Measurements from ENCODE around the gene AAGAB.

The AAGAB gene

GRCh38 chr15:67281714-67282113, 27.3 kb upstream of the AAGAB start:
- Histone ChIP-seq H2AFZ (ENCODE audit: low read length) (no peak overlapping the region), H3K27ac (ENCODE audit: low read length) (no peak overlapping the region), H3K9me3 (replicated peaks; ENCODE audit: insufficient read depth, low read length) (no peaks in the 10 kb centered on the region), H3K9ac (ENCODE audit: low read length) (no peak overlapping the region), H3K4me2 (ENCODE audit: low read depth, low read length) (no peak overlapping the region), H3K27me3 (replicated peaks; ENCODE audit: insufficient read depth, low read length) (no peaks in the 10 kb centered on the region), H3F3A (ENCODE audit: insufficient read depth, low read length) (no peaks in the 10 kb centered on the region), H3K79me2 (ENCODE audit: low read length) (no peaks in the 10 kb centered on the region), H3K4me1 (ENCODE audit: low read length) (no peaks in the 10 kb centered on the region), H3K4me3 (ENCODE audit: low read length) (no peak overlapping the region), H3K36me3 (replicated peaks; ENCODE audit: insufficient read depth, low read length) (no peaks in the 10 kb centered on the region), H3K9me2 (replicated peaks; ENCODE audit: insufficient read depth, low read length) (no peaks in the 10 kb centered on the region), H4K20me1 (ENCODE audit: insufficient read depth, low read length) (no peaks in the 10 kb centered on the region)
- TF ChIP-seq, protein P1, sequence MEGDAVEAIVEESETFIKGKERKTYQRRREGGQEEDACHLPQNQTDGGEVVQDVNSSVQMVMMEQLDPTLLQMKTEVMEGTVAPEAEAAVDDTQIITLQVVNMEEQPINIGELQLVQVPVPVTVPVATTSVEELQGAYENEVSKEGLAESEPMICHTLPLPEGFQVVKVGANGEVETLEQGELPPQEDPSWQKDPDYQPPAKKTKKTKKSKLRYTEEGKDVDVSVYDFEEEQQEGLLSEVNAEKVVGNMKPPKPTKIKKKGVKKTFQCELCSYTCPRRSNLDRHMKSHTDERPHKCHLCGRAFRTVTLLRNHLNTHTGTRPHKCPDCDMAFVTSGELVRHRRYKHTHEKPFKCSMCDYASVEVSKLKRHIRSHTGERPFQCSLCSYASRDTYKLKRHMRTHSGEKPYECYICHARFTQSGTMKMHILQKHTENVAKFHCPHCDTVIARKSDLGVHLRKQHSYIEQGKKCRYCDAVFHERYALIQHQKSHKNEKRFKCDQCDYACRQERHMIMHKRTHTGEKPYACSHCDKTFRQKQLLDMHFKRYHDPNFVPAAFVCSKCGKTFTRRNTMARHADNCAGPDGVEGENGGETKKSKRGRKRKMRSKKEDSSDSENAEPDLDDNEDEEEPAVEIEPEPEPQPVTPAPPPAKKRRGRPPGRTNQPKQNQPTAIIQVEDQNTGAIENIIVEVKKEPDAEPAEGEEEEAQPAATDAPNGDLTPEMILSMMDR (IDR thresholded peaks at IDR 0.05; ENCODE audit: low read length), result no peak
- TF ChIP-seq EZH2phosphoT487 (IDR thresholded peaks at IDR 0.05; ENCODE audit: low read length) (no peak), EZH2 (optimal IDR thresholded peaks at IDR 0.05; ENCODE audit: low read depth, low read length) (no peak)
- DNase-seq, result no peak

DNA sequence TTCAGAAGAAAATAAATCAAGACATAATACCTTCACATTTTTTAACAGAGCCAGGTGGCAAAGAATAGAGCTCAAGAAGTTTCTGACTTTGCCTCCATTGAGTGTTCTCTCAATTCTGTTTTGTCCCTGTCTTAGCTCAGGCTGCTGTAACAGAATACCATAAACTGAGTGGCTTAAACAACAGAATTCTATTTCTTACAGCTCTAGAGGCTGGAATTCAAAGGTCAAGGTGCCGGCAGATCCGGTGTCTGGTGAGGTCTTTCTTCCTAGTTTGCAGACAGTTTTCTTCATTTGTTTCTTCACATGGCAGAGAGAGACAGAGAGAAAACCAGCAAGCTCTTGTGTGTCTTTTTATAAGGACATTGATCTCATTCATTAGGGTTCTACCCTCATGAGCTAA, 25.8 kb upstream of the AAGAB start:
- DNase-seq, result no peak
- Histone ChIP-seq H3K9ac (ENCODE audit: low read length) (no peak overlapping the region), H3K36me3 (replicated peaks; ENCODE audit: insufficient read depth, low read length) (no peaks in the 10 kb centered on the region), H4K20me1 (ENCODE audit: insufficient read depth, low read length) (no peaks in the 10 kb centered on the region), H3K9me3 (replicated peaks; ENCODE audit: insufficient read depth, low read length) (no peaks in the 10 kb centered on the region), H3F3A (ENCODE audit: insufficient read depth, low read length) (no peaks in the 10 kb centered on the region), H3K4me1 (ENCODE audit: low read length) (no peaks in the 10 kb centered on the region), H3K4me2 (ENCODE audit: low read depth, low read length) (no peak overlapping the region), H3K9me2 (replicated peaks; ENCODE audit: insufficient read depth, low read length) (no peaks in the 10 kb centered on the region), H3K27me3 (replicated peaks; ENCODE audit: insufficient read depth, low read length) (no peaks in the 10 kb centered on the region), H3K79me2 (ENCODE audit: low read length) (no peaks in the 10 kb centered on the region), H2AFZ (ENCODE audit: low read length) (no peak overlapping the region), H3K27ac (ENCODE audit: low read length) (no peak overlapping the region), H3K4me3 (ENCODE audit: low read length) (no peak overlapping the region)
- TF ChIP-seq EZH2phosphoT487 (IDR thresholded peaks at IDR 0.05; ENCODE audit: low read length) (no peak), EZH2 (optimal IDR thresholded peaks at IDR 0.05; ENCODE audit: low read depth, low read length) (no peak)
- TF ChIP-seq, protein P1 (IDR thresholded peaks at IDR 0.05; ENCODE audit: low read length), result no peak

DNA sequence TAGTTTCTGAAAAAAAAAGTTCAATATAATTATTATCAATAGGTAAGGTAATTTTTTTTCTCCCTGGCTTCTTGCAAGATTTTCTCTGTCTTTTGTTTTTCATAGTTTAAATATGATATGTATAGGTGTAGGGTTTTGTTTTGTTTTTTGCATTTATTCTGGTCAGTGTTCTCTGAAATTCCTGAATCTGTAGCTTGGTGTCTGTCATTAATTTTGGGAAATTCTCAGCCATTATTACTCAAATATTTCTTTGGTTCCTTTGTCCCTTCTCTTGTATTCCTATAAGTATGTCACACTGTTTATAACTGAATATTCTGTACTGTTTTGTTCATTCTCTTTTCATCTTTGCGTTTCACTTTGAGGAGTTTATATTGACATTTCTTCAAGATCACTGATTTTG, 22.2 kb upstream of the AAGAB start:
- Histone ChIP-seq H3K36me3 (replicated peaks; ENCODE audit: insufficient read depth, low read length) (no peaks in the 10 kb centered on the region), H3K79me2 (ENCODE audit: low read length) (no peaks in the 10 kb centered on the region), H3K9me3 (replicated peaks; ENCODE audit: insufficient read depth, low read length) (no peaks in the 10 kb centered on the region), H3K4me3 (ENCODE audit: low read length) (no peak overlapping the region), H3K9ac (ENCODE audit: low read length) (no peak overlapping the region), H3K27me3 (replicated peaks; ENCODE audit: insufficient read depth, low read length) (no peaks in the 10 kb centered on the region), H3K9me2 (replicated peaks; ENCODE audit: insufficient read depth, low read length) (no peaks in the 10 kb centered on the region), H3K27ac (ENCODE audit: low read length) (no peak overlapping the region), H4K20me1 (ENCODE audit: insufficient read depth, low read length) (no peaks in the 10 kb centered on the region), H3K4me1 (ENCODE audit: low read length) (no peaks in the 10 kb centered on the region), H2AFZ (ENCODE audit: low read length) (no peak overlapping the region), H3K4me2 (ENCODE audit: low read depth, low read length) (no peak overlapping the region), H3F3A (ENCODE audit: insufficient read depth, low read length) (no peaks in the 10 kb centered on the region)
- no peak for DNase-seq
- TF ChIP-seq, protein P1 (IDR thresholded peaks at IDR 0.05; ENCODE audit: low read length), result no peak
- TF ChIP-seq EZH2phosphoT487 (IDR thresholded peaks at IDR 0.05; ENCODE audit: low read length) (no peak), EZH2 (optimal IDR thresholded peaks at IDR 0.05; ENCODE audit: low read depth, low read length) (no peak)
